Stimulated activated CD4-positive, alpha-beta T cell treated with anti-CD3 and anti-CD28 coated beads, Interleukin-12 subunit alpha, Interleukin-12 subunit beta, amount 100 ng/mL, for 48 hours (primary cell): ENCODE data around the gene RNF215.

ENCODE experiments used
- DNase-seq, 3 donors: peaks; one replicate each; pipeline ENCODE4 v3.0.0-alpha.2; 2020; ENCODE audit warnings: low read depth in 2 of 3, low spot score in 1 of 3

RNF215 gene

GRCh38 chr22:30334646-30335045 lies 52.6 kb downstream of the RNF215 start:
- no peak for DNase-seq

- DNase-seq, result no peak
These were observed 53.5 kb downstream of the RNF215 start for GRCh38 chr22:30333707-30334087.

- DNase-seq, result no peak
These were observed 54.1 kb downstream of the RNF215 start for GRCh38 chr22:30332994-30333706.

- DNase-seq, result no peak
These were observed 54.7 kb downstream of the RNF215 start for GRCh38 chr22:30332551-30332950.
